Measurements from ENCODE around the gene ZNF548.

GRCh38 chr19:57363688-57364181 is 25.9 kb upstream of the ZNF548 start:
- TF ChIP-seq CTCF (IDR thresholded peaks at IDR 0.05) = no peak
- no peak for TF ChIP-seq POLR2AphosphoS5 (IDR thresholded peaks at IDR 0.05)
- TF ChIP-seq POLR2A (IDR thresholded peaks at IDR 0.05; ENCODE audit: low read depth) = no peak
